SKM-1 treated with dmso at 0.1 percent for 144 hours (cell line): Measurements from ENCODE around the gene ZNF792.
"Not testable (repeated sequence)": the region's sequence is repeated elsewhere in the genome, so short reads cannot be mapped to it uniquely, and the experiment has no call there.

Source experiments
- DNase-seq: peaks from one replicate; lab custom pipeline; 2025; ENCODE audit not compliant: unreplicated experiment; lab: John Stamatoyannopoulos, UW

ZNF792 gene

GRCh38 chr19:34998777-34999497 is 34.9 kb upstream of the ZNF792 start:
- DNase-seq, result no peak

- not testable (repeated sequence) for DNase-seq
Observed at GRCh38 chr19:34998224-34998623, 34.2 kb upstream of the ZNF792 start.

GRCh38 chr19:34997071-34997617 is 33.1 kb upstream of the ZNF792 start:
- no peak for DNase-seq

- no peak for DNase-seq
Observed at GRCh38 chr19:34995551-34995950, 31.5 kb upstream of the ZNF792 start.

- no peak for DNase-seq
Observed at GRCh38 chr19:34994643-34995541, 30.9 kb upstream of the ZNF792 start.

GRCh38 chr19:34994286-34994642 is 30.2 kb upstream of the ZNF792 start:
- DNase-seq, result no peak

GRCh38 chr19:34992582-34992981 is 28.6 kb upstream of the ZNF792 start:
- not testable (repeated sequence) for DNase-seq

GRCh38 chr19:34991542-34992333 is 27.7 kb upstream of the ZNF792 start:
- no peak for DNase-seq

- DNase-seq, result no peak
Observed at GRCh38 chr19:34990578-34991192, 26.7 kb upstream of the ZNF792 start.

- DNase-seq, result no peak
Observed at GRCh38 chr19:34989298-34989697, 25.3 kb upstream of the ZNF792 start.

- no peak for DNase-seq
Observed at GRCh38 chr19:34988119-34988518, 24.1 kb upstream of the ZNF792 start.

- DNase-seq, result no peak
Observed at GRCh38 chr19:34985249-34986022, 21.4 kb upstream of the ZNF792 start.

GRCh38 chr19:34984287-34984686 is 20.3 kb upstream of the ZNF792 start:
- no peak for DNase-seq

GRCh38 chr19:34983786-34984185 is 19.8 kb upstream of the ZNF792 start:
- DNase-seq, result no peak

GRCh38 chr19:34982275-34982674 is 18.2 kb upstream of the ZNF792 start:
- no peak for DNase-seq

- no peak for DNase-seq
Observed at GRCh38 chr19:34979819-34980640, 16.0 kb upstream of the ZNF792 start.

- DNase-seq, result no peak
Observed at GRCh38 chr19:34976611-34977010, 12.6 kb upstream of the ZNF792 start.

- DNase-seq, result no peak
Observed at GRCh38 chr19:34975056-34975455, 11.0 kb upstream of the ZNF792 start.

GRCh38 chr19:34974646-34975045 is 10.6 kb upstream of the ZNF792 start:
- DNase-seq, result no peak
